Vagina (tissue), 2 donors: ENCODE data around the gene NABP1.

ENCODE experiments used
- CTCF ChIP-seq, 3 experiments: fragments of 450-650 bp in 2 of 3; fragments of 200-600 bp in 1 of 3; sonication (generic) in 1 of 3; IDR thresholded peaks; one replicate each; pipeline ENCODE4 v1.5.1; 2017 to 2019; ENCODE audit warnings: antibody characterized with exemption in 3 of 3, mild to moderate bottlenecking in 2 of 3, moderate library complexity in 2 of 3
- POLR2A ChIP-seq, 2 donors: fragments of 450-650 bp; IDR thresholded peaks; one replicate each; pipeline ENCODE4 v1.6.1; 2017; ENCODE audit warnings: antibody characterized with exemption in 2 of 2, mild to moderate bottlenecking in 2 of 2, moderate library complexity in 2 of 2
- POLR2AphosphoS5 ChIP-seq, 2 donors: sonication (generic); formaldehyde crosslinking; IDR thresholded peaks; one replicate each; pipeline ENCODE4 v1.9.0; 2017; ENCODE audit warnings: antibody characterized with exemption in 2 of 2, mild to moderate bottlenecking in 2 of 2, low read depth in 1 of 2; ENCODE audit not compliant: insufficient read depth in 1 of 2

GRCh38 chr2:191637182-191638078 lies 40.5 kb upstream of the NABP1 start:
- TF ChIP-seq POLR2A (IDR thresholded peaks at IDR 0.05) (no peak), CTCF (IDR thresholded peaks at IDR 0.05) (no peak), POLR2AphosphoS5 (IDR thresholded peaks at IDR 0.05; ENCODE audit: insufficient read depth in 1 of 2, low read depth in 1 of 2) (no peak)
